GM12878 (cell line): Measurements from ENCODE around the gene DNPEP. TPM values are rescaled to one million over a fixed set of nuclear protein-coding genes. Genes with fewer than 3 reads are reported as not detected.

ENCODE experiments used
- ATAC-seq: fragments of 200-7000 bp; cut with Tn5 transposase; 3 replicates; pipeline ENCODE4 v1.9.1; 2020; ENCODE audit warnings: mild to moderate bottlenecking, moderate library complexity
- BruUV-seq: library from RNA; stranded (reverse); fragments of 400-500 nt; replicated peaks from 2 replicates; lab custom pipeline; 2021; lab: Mats Ljungman, UMichigan
- CTCF ChIA-PET: fragments of 300-600 bp; sonication (Branson Sonifier 250); formaldehyde crosslinking; extraction: SDS; loops from one replicate; lab custom pipeline; 2021; ENCODE audit warnings: inconsistent platforms; lab: Yijun Ruan, JAX
- POLR2A ChIA-PET: fragments of 350-600 bp; formaldehyde crosslinking; extraction: SDS; loops from one replicate; lab custom pipeline; 2021; ENCODE audit warnings: inconsistent platforms; lab: Charles Lee
- RAD21 ChIA-PET: fragments of 300-600 bp; sonication (Branson Sonifier 250); formaldehyde crosslinking; loops from one replicate; lab custom pipeline; 2023; ENCODE audit warnings: antibody characterized with exemption; ENCODE audit not compliant: unreplicated experiment; lab: Charles Lee
- SMC1A ChIA-PET: fragments of 300-600 bp; sonication (Branson Sonifier 250); formaldehyde crosslinking; loops from one replicate; lab custom pipeline; 2023; ENCODE audit not compliant: unreplicated experiment, uncharacterized antibody; lab: Charles Lee
- DNase-seq: peaks from one replicate; pipeline ENCODE4 v3.0.0-alpha.2; 2011; ENCODE audit warnings: low read depth, low spot score
- FAIRE-seq: peaks from 3 replicates; lab custom pipeline; 2011; peaks lifted over from hg19 to GRCh38; lab: Jason Lieb, UNC
- H2AFZ ChIP-seq: 2 replicates; pipeline ENCODE4 v1.6.0; 2011; ENCODE audit warnings: low read depth, low read length, control low read depth; ENCODE audit not compliant: control insufficient read depth
- H3K27ac ChIP-seq: 2 replicates; pipeline ENCODE4 v1.5.1; 2011; ENCODE audit warnings: control low read depth; ENCODE audit not compliant: control insufficient read depth, insufficient read depth
- H3K27me3 ChIP-seq, 2 experiments: replicated peaks in 1 of 2; 2 replicates each; pipeline versions ENCODE4 v1.6.0 to v1.6.1; 2011; ENCODE audit warnings: low read length in 1 of 2; ENCODE audit not compliant: control insufficient read depth in 2 of 2, insufficient read depth in 2 of 2
- H3K36me3 ChIP-seq, 2 experiments: 2 replicates each; pipeline ENCODE4 v1.5.1; 2011; ENCODE audit warnings: low read length in 1 of 2; ENCODE audit not compliant: control insufficient read depth in 2 of 2, insufficient read depth in 2 of 2
- H3K4me1 ChIP-seq: 2 replicates; pipeline ENCODE4 v1.6.1; 2011; ENCODE audit warnings: mild to moderate bottlenecking, low read length, moderate library complexity, mixed read lengths; ENCODE audit not compliant: control insufficient read depth, insufficient read depth
- H3K4me2 ChIP-seq: 2 replicates; pipeline ENCODE4 v1.6.0; 2011; ENCODE audit warnings: control low read depth; ENCODE audit not compliant: control insufficient read depth, insufficient read depth
- H3K4me3 ChIP-seq: fragments of 200-600 bp; sonication (generic); 2 replicates; pipeline ENCODE4 v1.5.1; 2016
- H3K79me2 ChIP-seq: 2 replicates; pipeline ENCODE4 v1.6.0; 2011; ENCODE audit warnings: low read length; ENCODE audit not compliant: control insufficient read depth, insufficient read depth
- H3K9ac ChIP-seq: 2 replicates; pipeline ENCODE4 v1.8.0; 2011; ENCODE audit warnings: low read length, control low read depth, mixed read lengths; ENCODE audit not compliant: control insufficient read depth, insufficient read depth
- H3K9me3 ChIP-seq: replicated peaks from 3 replicates; pipeline ENCODE4 v1.5.1; 2011; ENCODE audit warnings: mild to moderate bottlenecking, low read length; ENCODE audit not compliant: control insufficient read depth, insufficient read depth
- H4K20me1 ChIP-seq: 2 replicates; pipeline ENCODE4 v1.6.0; 2011; ENCODE audit not compliant: control insufficient read depth, insufficient read depth
- CHD1 ChIP-seq: IDR thresholded peaks from 2 replicates; pipeline ENCODE4 v1.6.1; 2012; ENCODE audit warnings: low read depth, low read length, improper control_type of control experiment
- ESRRA ChIP-seq: IDR thresholded peaks from 2 replicates; pipeline ENCODE4 v1.6.1; 2012; ENCODE audit warnings: mild to moderate bottlenecking, low read length, improper control_type of control experiment
- NFXL1 ChIP-seq: fragments of 450-650 bp; IDR thresholded peaks from 2 replicates; pipeline ENCODE4 v1.6.1; 2017; ENCODE audit warnings: antibody characterized with exemption, mild to moderate bottlenecking, borderline replicate concordance
- RAD21 ChIP-seq: IDR thresholded peaks from 2 replicates; pipeline ENCODE4 v1.6.1; 2011; ENCODE audit warnings: mild to moderate bottlenecking, low read depth, low read length, moderate library complexity; ENCODE audit not compliant: insufficient read depth
- REST ChIP-seq: IDR thresholded peaks from 2 replicates; pipeline ENCODE4 v1.6.1; 2012; ENCODE audit warnings: mild to moderate bottlenecking, low read depth, low read length
- WGBS: methylation state at CpG from one replicate; pipeline ENCODE4 v1.1.6; 2016; ENCODE audit warnings: low lambda C conversion rate; ENCODE audit not compliant: insufficient replicate concordance, insufficient coverage; ENCODE audit errors: missing lambda C conversion rate; 5-methylcytosine and 5-hydroxymethylcytosine counted together
- in situ Hi-C: fragments of 300-500 bp; cut with MboI; formaldehyde crosslinking; loops from 9 replicates; pipeline ENCODE4 v1.14.3; 2018; ENCODE audit warnings: mixed read lengths
- intact Hi-C: fragments of 100-400 bp; cut with micrococcal nuclease; formaldehyde crosslinking; loops from one replicate; pipeline ENCODE4 v1.14.2; 2022; ENCODE audit not compliant: unreplicated experiment
- polyA plus RNA-seq, 11 experiments: library from polyadenylated mRNA; depleted of rRNA in 4 of 11; unstranded in 6 of 11; stranded (reverse) in 5 of 11; fragments of >200 nt; fragmentation: Nextera tagmentation in 4 of 11; fragmentation: Illumina TruSeq in 1 of 11; extraction: Ambion mirVana in 4 of 11; extraction: Trizol in 1 of 11; gene quantifications; 1 replicate in 1 of 11; 2 replicates in 10 of 11; pipeline versions ENCODE4 v1.2.1 to v1.2.3, GENCODE V29; 2011 to 2016; ENCODE audit warnings: inconsistent platforms in 2 of 11, missing spikeins in 2 of 11, low read depth in 1 of 11
- total RNA-seq, 4 experiments: library from RNA; depleted of rRNA in 3 of 4; stranded (reverse); fragments of >200 nt in 3 of 4; fragmentation: Illumina TruSeq in 1 of 4; extraction: Trizol in 1 of 4; gene quantifications; 2 replicates each; pipeline versions ENCODE4 v1.2.1 to v1.2.3, GENCODE V29; 2013 to 2021
- TF ChIP-seq, protein P1 (sequence below): IDR thresholded peaks from 2 replicates; pipeline ENCODE4 v1.6.1; 2012; ENCODE audit warnings: low read depth, low read length, improper control_type of control experiment

Gene DNPEP
- total and polyA plus RNA-seq, 10 of the 15 experiments (the other 5 are each of a cell fraction or from before 2014, with no cell fraction given): 33.1 to 82.0 (median 64.1) TPM

DNA sequence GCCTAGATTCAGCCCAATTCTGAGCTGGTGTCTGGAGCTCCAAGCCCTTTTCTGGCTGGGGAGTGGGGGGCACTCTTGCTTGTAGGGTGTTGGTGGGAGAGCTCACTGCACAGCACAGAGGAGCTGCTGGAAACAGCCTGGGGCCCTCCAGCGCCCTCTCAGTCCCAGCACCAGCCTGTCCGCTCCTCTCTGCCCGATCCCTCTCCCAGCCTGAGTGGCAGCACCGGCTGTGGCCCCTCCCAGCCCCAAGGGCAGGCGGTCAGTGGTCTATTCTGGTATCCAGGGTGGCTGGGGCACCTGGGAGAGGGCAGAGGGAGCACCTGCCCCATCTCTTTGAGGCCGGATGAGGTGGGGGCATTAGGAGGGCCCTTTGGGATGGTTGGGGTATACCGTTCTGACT is 17.2 kb upstream of the DNPEP start:
- ChIA-PET POLR2A (interaction anchor here (0.5 to 0.6 kb wide), 3 partner anchors 12 to 180 kb away, joined by 3 to 5 read pairs (median 3); no protein-coding TSS in a partner anchor), CTCF (interaction anchor here (1.3 to 6.2 kb wide), 4 partner anchors 15 to 124 kb away, joined by 5 to 83 read pairs (median 36); partner anchors contain the start of gene DNPEP), RAD21 (no interaction called here), SMC1A (interaction anchor here (1.5 kb wide), 2 partner anchors 8 to 125 kb away, joined by 3 read pairs; no protein-coding TSS in a partner anchor)
- no peak overlapping the region for H3K4me3 ChIP-seq
- intact Hi-C loops: loop anchor here (5.0 kb wide), 1 partner anchor 282 kb away; no protein-coding TSS in a partner anchor
- ATAC-seq: no peak
- in situ Hi-C loops: loop anchor here (5.0 kb wide), 1 partner anchor 127 kb away; no protein-coding TSS in a partner anchor
- TF ChIP-seq RAD21 (no peak), REST (no peak), ESRRA (no peak), NFXL1 (no peak), CHD1 (no peak)
- TF ChIP-seq, protein P1, sequence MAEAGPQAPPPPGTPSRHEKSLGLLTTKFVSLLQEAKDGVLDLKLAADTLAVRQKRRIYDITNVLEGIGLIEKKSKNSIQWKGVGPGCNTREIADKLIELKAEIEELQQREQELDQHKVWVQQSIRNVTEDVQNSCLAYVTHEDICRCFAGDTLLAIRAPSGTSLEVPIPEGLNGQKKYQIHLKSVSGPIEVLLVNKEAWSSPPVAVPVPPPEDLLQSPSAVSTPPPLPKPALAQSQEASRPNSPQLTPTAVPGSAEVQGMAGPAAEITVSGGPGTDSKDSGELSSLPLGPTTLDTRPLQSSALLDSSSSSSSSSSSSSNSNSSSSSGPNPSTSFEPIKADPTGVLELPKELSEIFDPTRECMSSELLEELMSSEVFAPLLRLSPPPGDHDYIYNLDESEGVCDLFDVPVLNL: no peak
- no peak overlapping the region for H2AFZ ChIP-seq
- BruUV-seq: no TSS peak
- no peaks in the 10 kb centered on the region for H3K4me1 ChIP-seq
- H3K27me3 ChIP-seq: peaks cover 0 to 2% of the 10 kb centered on the region in 2 experiments; a peak in 2 of 4 replicates
- 19% methylated on average over 7 of the region's 7 CpGs for WGBS
- no peak overlapping the region for H3K27ac ChIP-seq
- no peaks in the 10 kb centered on the region for H3K9me3 ChIP-seq
- H3K4me2 ChIP-seq: no peak overlapping the region
- DNase-seq: no peak
- no peaks in the 10 kb centered on the region for H4K20me1 ChIP-seq
- H3K36me3 ChIP-seq: no peaks in the 10 kb centered on the region
- no peak for FAIRE-seq
- H3K79me2 ChIP-seq: no peaks in the 10 kb centered on the region
- H3K9ac ChIP-seq: no peak overlapping the region
